NCI-H69 (cell line): Measurements from ENCODE around the gene IL17B.

Source experiments
- DNase-seq: peaks from one replicate; lab custom pipeline; 2025; lab: John Stamatoyannopoulos, UW

The IL17B gene

GRCh38 chr5:149414405-149415065, 35.4 kb upstream of the IL17B start:
- DNase-seq, result no peak

- no peak for DNase-seq
Observed at GRCh38 chr5:149413477-149414210, 34.6 kb upstream of the IL17B start.

GRCh38 chr5:149412783-149413476, 33.8 kb upstream of the IL17B start:
- DNase-seq, result no peak

- no peak for DNase-seq
Observed at GRCh38 chr5:149411738-149412519, 32.8 kb upstream of the IL17B start.

GRCh38 chr5:149410721-149411432, 31.8 kb upstream of the IL17B start:
- DNase-seq, result no peak

GRCh38 chr5:149410071-149410470, 31.0 kb upstream of the IL17B start:
- no peak for DNase-seq

GRCh38 chr5:149409268-149409948, 30.3 kb upstream of the IL17B start:
- DNase-seq, result no peak

- no peak for DNase-seq
Observed at GRCh38 chr5:149408252-149409099, 29.4 kb upstream of the IL17B start.

- no peak for DNase-seq
Observed at GRCh38 chr5:149407323-149408251, 28.5 kb upstream of the IL17B start.

GRCh38 chr5:149406979-149407306, 27.9 kb upstream of the IL17B start:
- DNase-seq, result no peak

GRCh38 chr5:149406203-149406978, 27.3 kb upstream of the IL17B start:
- no peak for DNase-seq

- no peak for DNase-seq
Observed at GRCh38 chr5:149405550-149406202, 26.6 kb upstream of the IL17B start.

- DNase-seq, result no peak
Observed at GRCh38 chr5:149404746-149405549, 25.9 kb upstream of the IL17B start.

- DNase-seq, result no peak
Observed at GRCh38 chr5:149403923-149404745, 25.0 kb upstream of the IL17B start.

GRCh38 chr5:149402291-149402690, 23.2 kb upstream of the IL17B start:
- no peak for DNase-seq

GRCh38 chr5:149401051-149401450, 22.0 kb upstream of the IL17B start:
- no peak for DNase-seq
